ENCODE results near the gene LRRC26. TPM values are rescaled to one million over a fixed set of nuclear protein-coding genes. Genes with fewer than 3 reads are reported as not detected.

Gene LRRC26
- total RNA-seq, 1 donor: 0.21 TPM

Other genes with a start within 250 kb of the LRRC26 start
- gene FBXW5, start 225.3 kb downstream of the LRRC26 start, total RNA-seq: 67.6 TPM
- gene C8G, start 224.8 kb downstream of the LRRC26 start, total RNA-seq: not detected
- not detected for gene LCN12, start 217.8 kb downstream of the LRRC26 start, total RNA-seq
- 10.8 TPM for gene PTGDS, start 192.5 kb downstream of the LRRC26 start, total RNA-seq
- gene LCNL1, start 187.1 kb downstream of the LRRC26 start, total RNA-seq: 0.10 TPM
- gene PAXX, start 177.6 kb downstream of the LRRC26 start, total RNA-seq: 23.6 TPM
- gene CLIC3, start 173.5 kb downstream of the LRRC26 start, total RNA-seq: 3.4 TPM
- 14.7 TPM for gene ABCA2, start 141.8 kb downstream of the LRRC26 start, total RNA-seq
- 2.6 TPM for gene FUT7, start 138.0 kb downstream of the LRRC26 start, total RNA-seq
- gene NPDC1, start 123.9 kb downstream of the LRRC26 start, total RNA-seq: 2.5 TPM
- gene ENTPD2, start 116.0 kb downstream of the LRRC26 start, total RNA-seq: not detected
- 3.3 TPM for gene SAPCD2, start 99.5 kb downstream of the LRRC26 start, total RNA-seq
- 6.2 TPM for gene UAP1L1, start 92.5 kb downstream of the LRRC26 start, total RNA-seq
- 30.3 TPM for gene MAN1B1, start 83.1 kb downstream of the LRRC26 start, total RNA-seq
- 86.9 TPM for gene DPP7, start 55.3 kb downstream of the LRRC26 start, total RNA-seq
- not detected for gene GRIN1, start 30.9 kb downstream of the LRRC26 start, total RNA-seq
- gene TMEM210, start 2.0 kb upstream of the LRRC26 start, total RNA-seq: not detected
- gene ANAPC2, start 18.5 kb upstream of the LRRC26 start, total RNA-seq: 36.7 TPM
- gene SSNA1, start 18.6 kb upstream of the LRRC26 start, total RNA-seq: 38.2 TPM
- 2.4 TPM for gene TPRN, start 30.7 kb upstream of the LRRC26 start, total RNA-seq
- 21.1 TPM for gene TMEM203, start 35.6 kb upstream of the LRRC26 start, total RNA-seq
- 9.2 TPM for gene NDOR1, start 35.6 kb upstream of the LRRC26 start, total RNA-seq
- 0.31 TPM for gene RNF208, start 52.2 kb upstream of the LRRC26 start, total RNA-seq
- gene CYSRT1, start 55.1 kb upstream of the LRRC26 start, total RNA-seq: 0.21 TPM
- gene RNF224, start 57.5 kb upstream of the LRRC26 start, total RNA-seq: 0.10 TPM
- not detected for gene SLC34A3, start 60.9 kb upstream of the LRRC26 start, total RNA-seq
- 67.9 TPM for gene TUBB4B, start 71.2 kb upstream of the LRRC26 start, total RNA-seq
- not detected for gene STPG3, start 81.2 kb upstream of the LRRC26 start, total RNA-seq
- gene NELFB, start 85.3 kb upstream of the LRRC26 start, total RNA-seq: 20.9 TPM
- gene TOR4A, start 107.7 kb upstream of the LRRC26 start, total RNA-seq: 5.4 TPM
- gene NRARP, start 132.2 kb upstream of the LRRC26 start, total RNA-seq: 1.8 TPM

Measured in mononuclear cell (primary cell).